ENCODE measurements around the gene BTBD17.
A peak's percentile ranks its signal among the peaks of the same experiment; 100 is the strongest.

BTBD17 gene

GRCh38 chr17:74387365-74388218 lies 25.9 kb upstream of the BTBD17 start:
- DNase-seq (ENCODE audit: low read depth in 3 of 3) = no peak

GRCh38 chr17:74386386-74386785 lies 24.7 kb upstream of the BTBD17 start:
- DNase-seq (ENCODE audit: low read depth in 3 of 3) = no peak

- DNase-seq (ENCODE audit: low read depth in 3 of 3) = no peak
These were observed 23.5 kb upstream of the BTBD17 start for GRCh38 chr17:74385201-74385600.

GRCh38 chr17:74383141-74383540 lies 21.5 kb upstream of the BTBD17 start:
- no peak for DNase-seq (ENCODE audit: low read depth in 3 of 3)

GRCh38 chr17:74380959-74381808 lies 19.5 kb upstream of the BTBD17 start:
- DNase-seq (ENCODE audit: low read depth in 3 of 3) = no peak

GRCh38 chr17:74380086-74380958 lies 18.7 kb upstream of the BTBD17 start:
- DNase-seq (ENCODE audit: low read depth in 3 of 3) = no peak

GRCh38 chr17:74379495-74380085 lies 17.9 kb upstream of the BTBD17 start:
- DNase-seq (ENCODE audit: low read depth in 3 of 3) = peak; percentile 77 to 88 (median 88)

GRCh38 chr17:74374858-74375257 lies 13.2 kb upstream of the BTBD17 start:
- DNase-seq (ENCODE audit: low read depth in 3 of 3) = no peak

GRCh38 chr17:74373838-74374606 lies 12.4 kb upstream of the BTBD17 start:
- DNase-seq (ENCODE audit: low read depth in 3 of 3) = no peak

- DNase-seq (ENCODE audit: low read depth in 3 of 3) = no peak
These were observed 10.8 kb upstream of the BTBD17 start for GRCh38 chr17:74372426-74372825.

GRCh38 chr17:74371653-74372147 lies 10.0 kb upstream of the BTBD17 start:
- DNase-seq (ENCODE audit: low read depth in 3 of 3) = no peak

GRCh38 chr17:74369665-74370490 lies 8.2 kb upstream of the BTBD17 start:
- no peak for DNase-seq (ENCODE audit: low read depth in 3 of 3)

- DNase-seq (ENCODE audit: low read depth in 3 of 3) = peak; percentile 35 to 57 (median 55)
These were observed 7.6 kb upstream of the BTBD17 start for GRCh38 chr17:74369221-74369620.

GRCh38 chr17:74368341-74369081 lies 6.8 kb upstream of the BTBD17 start:
- DNase-seq (ENCODE audit: low read depth in 3 of 3) = peak; percentile 53 to 61 (median 55)

GRCh38 chr17:74367206-74367605 lies 5.5 kb upstream of the BTBD17 start, which contains the start of gene GPR142:
GPR142 (plus strand) TSS chr17:74367506; CDS start chr17:74369541, 2,035 bp downstream.
- DNase-seq (ENCODE audit: low read depth in 3 of 3) = no peak

- DNase-seq (ENCODE audit: low read depth in 3 of 3) = no peak
These were observed 1.3 kb upstream of the BTBD17 start for GRCh38 chr17:74362810-74363498.

GRCh38 chr17:74362069-74362405 lies 369 bp upstream of the BTBD17 start:
- no peak for DNase-seq (ENCODE audit: low read depth in 3 of 3)

- no peak for DNase-seq (ENCODE audit: low read depth in 3 of 3)
These were observed 804 bp downstream of the BTBD17 start for GRCh38 chr17:74360899-74361229.
